Measurements from ENCODE around the gene MPI. TPM values are rescaled to one million over a fixed set of nuclear protein-coding genes. Genes with fewer than 3 reads are reported as not detected.

The MPI gene
- polyA plus RNA-seq, 3 donors: 19.2 to 19.9 (median 19.7) TPM

GRCh38 chr15:74888716-74889115 lies 1.1 kb upstream of the MPI start:
- no peak overlapping the region for H3K4me2 ChIP-seq (replicated peaks; ENCODE audit: extremely low read depth, low read length, poor library complexity, severe bottlenecking)

GRCh38 chr15:74889390-74889882 lies 406 bp upstream of the MPI start:
- Histone ChIP-seq H3K4me3 (replicated peaks in 1 of 3; ENCODE audit: low read depth in 2 of 3, low read length in 3 of 3) (peak overlapping the region; percentile 62 to 99 (median 97)), H3K4me2 (replicated peaks; ENCODE audit: extremely low read depth, low read length, poor library complexity, severe bottlenecking) (peak overlapping the region; percentile 99), H4K20me1 (ENCODE audit: insufficient read depth, low read length) (no peaks in the 10 kb centered on the region), H2AFZ (ENCODE audit: insufficient read depth, low read depth, low read length, poor library complexity, severe bottlenecking) (peak overlapping the region; percentile 99), H3K9ac (ENCODE audit: insufficient read depth, low read length, poor library complexity, severe bottlenecking) (peak overlapping the region; percentile 77), H3K27me3 (ENCODE audit: control insufficient read depth in 2 of 2, insufficient read depth in 2 of 2, low read length in 2 of 2) (no peaks in the 10 kb centered on the region), H3K4me1 (ENCODE audit: control insufficient read depth in 1 of 2, insufficient read depth in 2 of 2, low read length in 2 of 2) (peaks cover 41 to 47% of the 10 kb centered on the region in 2 donors), H3K9me3 (replicated peaks in 1 of 2; ENCODE audit: control insufficient read depth in 1 of 2, insufficient read depth in 1 of 2, low read length in 2 of 2) (no peaks in the 10 kb centered on the region), H3K36me3 (replicated peaks in 1 of 2; ENCODE audit: control insufficient read depth in 1 of 2, insufficient read depth in 2 of 2, low read length in 2 of 2) (peaks cover 10 to 14% of the 10 kb centered on the region in 2 donors), H3K27ac (ENCODE audit: low read depth in 1 of 2, low read length in 2 of 2) (peak overlapping the region in 1 of 2 donors; percentile 84), H3K79me2 (ENCODE audit: insufficient read depth, low read length) (peaks cover 6% of the 10 kb centered on the region)
- peak in 2 of 3 donors; percentile 28 to 30 for DNase-seq
- peaks cover 0 to 5% (median 0%) of the 10 kb centered on the region in 3 donors for H3K27me3 Mint-ChIP-seq (ENCODE audit: low read depth in 3 of 3)
- peak overlapping the region; percentile 55 to 88 (median 77) for H3K27ac Mint-ChIP-seq
- H3K9me3 Mint-ChIP-seq: peaks cover 0 to 2% (median 0%) of the 10 kb centered on the region in 7 donors
- H3K4me3 Mint-ChIP-seq: peak overlapping the region; percentile 91 to 96
- TF ChIP-seq, protein P1, sequence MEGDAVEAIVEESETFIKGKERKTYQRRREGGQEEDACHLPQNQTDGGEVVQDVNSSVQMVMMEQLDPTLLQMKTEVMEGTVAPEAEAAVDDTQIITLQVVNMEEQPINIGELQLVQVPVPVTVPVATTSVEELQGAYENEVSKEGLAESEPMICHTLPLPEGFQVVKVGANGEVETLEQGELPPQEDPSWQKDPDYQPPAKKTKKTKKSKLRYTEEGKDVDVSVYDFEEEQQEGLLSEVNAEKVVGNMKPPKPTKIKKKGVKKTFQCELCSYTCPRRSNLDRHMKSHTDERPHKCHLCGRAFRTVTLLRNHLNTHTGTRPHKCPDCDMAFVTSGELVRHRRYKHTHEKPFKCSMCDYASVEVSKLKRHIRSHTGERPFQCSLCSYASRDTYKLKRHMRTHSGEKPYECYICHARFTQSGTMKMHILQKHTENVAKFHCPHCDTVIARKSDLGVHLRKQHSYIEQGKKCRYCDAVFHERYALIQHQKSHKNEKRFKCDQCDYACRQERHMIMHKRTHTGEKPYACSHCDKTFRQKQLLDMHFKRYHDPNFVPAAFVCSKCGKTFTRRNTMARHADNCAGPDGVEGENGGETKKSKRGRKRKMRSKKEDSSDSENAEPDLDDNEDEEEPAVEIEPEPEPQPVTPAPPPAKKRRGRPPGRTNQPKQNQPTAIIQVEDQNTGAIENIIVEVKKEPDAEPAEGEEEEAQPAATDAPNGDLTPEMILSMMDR (IDR thresholded peaks at IDR 0.05): no peak
- H3K4me1 Mint-ChIP-seq: peaks cover 51% of the 10 kb centered on the region
- 2% methylated on average over 8 of the region's 8 CpGs for WGBS (ENCODE audit: insufficient coverage)
- H3K36me3 Mint-ChIP-seq: peaks cover 15 to 24% of the 10 kb centered on the region in 2 donors
- intact Hi-C loops (cut with micrococcal nuclease): no loop called here

More at GRCh38 chr15:74888716-74889115, 1.1 kb upstream of the MPI start:
- TF ChIP-seq, protein P1 (IDR thresholded peaks at IDR 0.05): no peak
- Histone ChIP-seq H3K4me1 (ENCODE audit: control insufficient read depth in 1 of 2, insufficient read depth in 2 of 2, low read length in 2 of 2) (peaks cover 48 to 54% of the 10 kb centered on the region in 2 donors), H3K27me3 (ENCODE audit: control insufficient read depth in 2 of 2, insufficient read depth in 2 of 2, low read length in 2 of 2) (no peaks in the 10 kb centered on the region), H4K20me1 (ENCODE audit: insufficient read depth, low read length) (no peaks in the 10 kb centered on the region), H3K79me2 (ENCODE audit: insufficient read depth, low read length) (peaks cover 6% of the 10 kb centered on the region), H3K27ac (ENCODE audit: low read depth in 1 of 2, low read length in 2 of 2) (no peak overlapping the region), H3K9me3 (replicated peaks in 1 of 2; ENCODE audit: control insufficient read depth in 1 of 2, insufficient read depth in 1 of 2, low read length in 2 of 2) (no peaks in the 10 kb centered on the region), H3K36me3 (replicated peaks in 1 of 2; ENCODE audit: control insufficient read depth in 1 of 2, insufficient read depth in 2 of 2, low read length in 2 of 2) (peaks cover 10 to 14% of the 10 kb centered on the region in 2 donors), H2AFZ (ENCODE audit: insufficient read depth, low read depth, low read length, poor library complexity, severe bottlenecking) (no peak overlapping the region), H3K4me3 (replicated peaks in 1 of 3; ENCODE audit: low read depth in 2 of 3, low read length in 3 of 3) (no peak overlapping the region), H3K9ac (ENCODE audit: insufficient read depth, low read length, poor library complexity, severe bottlenecking) (no peak overlapping the region)
- Mint-ChIP-seq H3K4me1 (peaks cover 57% of the 10 kb centered on the region), H3K27me3 (ENCODE audit: low read depth in 3 of 3) (peaks cover 0 to 5% (median 0%) of the 10 kb centered on the region in 3 donors), H3K36me3 (peaks cover 15 to 21% of the 10 kb centered on the region in 2 donors), H3K4me3 (peak overlapping the region in 1 of 2 donors; percentile 96), H3K9me3 (peaks cover 0 to 2% (median 0%) of the 10 kb centered on the region in 7 donors), H3K27ac (no peak overlapping the region)
- WGBS (ENCODE audit: insufficient coverage): 100% methylated on average over 1 of the region's 4 CpGs
- intact Hi-C loops (cut with micrococcal nuclease): no loop called here
- no peak for DNase-seq
